HPDE6-E6E7 (cell line): ENCODE results near the gene ELMO1.

Experiments
- DNase-seq: peaks from one replicate; pipeline ENCODE4 v3.0.0; 2011; ENCODE audit warnings: missing footprints; ENCODE audit errors: extremely low spot score

Gene ELMO1

GRCh38 chr7:37349979-37350590, 98.6 kb downstream of the ELMO1 start:
- DNase-seq: no peak

- no peak for DNase-seq
Observed at GRCh38 chr7:37348982-37349381, 99.7 kb downstream of the ELMO1 start.

GRCh38 chr7:37346761-37347160, 101.9 kb downstream of the ELMO1 start:
- no peak for DNase-seq

GRCh38 chr7:37344886-37345579, 103.6 kb downstream of the ELMO1 start:
- DNase-seq: no peak

- DNase-seq: no peak
Observed at GRCh38 chr7:37342688-37343471, 105.8 kb downstream of the ELMO1 start.

GRCh38 chr7:37342176-37342687, 106.4 kb downstream of the ELMO1 start:
- DNase-seq: no peak

GRCh38 chr7:37341033-37341630, 107.5 kb downstream of the ELMO1 start:
- no peak for DNase-seq

- no peak for DNase-seq
Observed at GRCh38 chr7:37338966-37339365, 109.7 kb downstream of the ELMO1 start.

GRCh38 chr7:37337522-37337921, 111.1 kb downstream of the ELMO1 start:
- no peak for DNase-seq

- no peak for DNase-seq
Observed at GRCh38 chr7:37336259-37336658, 112.4 kb downstream of the ELMO1 start.

- no peak for DNase-seq
Observed at GRCh38 chr7:37333075-37333474, 115.6 kb downstream of the ELMO1 start.

GRCh38 chr7:37332243-37333016, 116.2 kb downstream of the ELMO1 start:
- DNase-seq: no peak

GRCh38 chr7:37330775-37331174, 117.9 kb downstream of the ELMO1 start:
- DNase-seq: no peak

GRCh38 chr7:37329940-37330339, 118.7 kb downstream of the ELMO1 start:
- DNase-seq: no peak

- no peak for DNase-seq
Observed at GRCh38 chr7:37327288-37327687, 121.4 kb downstream of the ELMO1 start.

- no peak for DNase-seq
Observed at GRCh38 chr7:37323966-37324365, 124.7 kb downstream of the ELMO1 start.

- DNase-seq: no peak
Observed at GRCh38 chr7:37322831-37323230, 125.8 kb downstream of the ELMO1 start.

GRCh38 chr7:37320848-37321468, 127.7 kb downstream of the ELMO1 start:
- no peak for DNase-seq

GRCh38 chr7:37320140-37320847, 128.4 kb downstream of the ELMO1 start:
- no peak for DNase-seq

GRCh38 chr7:37318541-37318940, 130.1 kb downstream of the ELMO1 start:
- DNase-seq: no peak
